Activated T-helper 1 cell treated with anti-CD3 and anti-CD28 coated beads, Interleukin-2, amount 50 U/mL, for 16 hours (primary cell): ENCODE data around the gene GRK5.
A peak's percentile ranks its signal among the peaks of the same experiment; 100 is the strongest.

Experiments
- DNase-seq, 2 donors: peaks; one replicate each; pipeline ENCODE4 v3.0.0-alpha.2; 2020; ENCODE audit warnings: low read depth in 1 of 2, low spot score in 1 of 2

Gene GRK5

DNA sequence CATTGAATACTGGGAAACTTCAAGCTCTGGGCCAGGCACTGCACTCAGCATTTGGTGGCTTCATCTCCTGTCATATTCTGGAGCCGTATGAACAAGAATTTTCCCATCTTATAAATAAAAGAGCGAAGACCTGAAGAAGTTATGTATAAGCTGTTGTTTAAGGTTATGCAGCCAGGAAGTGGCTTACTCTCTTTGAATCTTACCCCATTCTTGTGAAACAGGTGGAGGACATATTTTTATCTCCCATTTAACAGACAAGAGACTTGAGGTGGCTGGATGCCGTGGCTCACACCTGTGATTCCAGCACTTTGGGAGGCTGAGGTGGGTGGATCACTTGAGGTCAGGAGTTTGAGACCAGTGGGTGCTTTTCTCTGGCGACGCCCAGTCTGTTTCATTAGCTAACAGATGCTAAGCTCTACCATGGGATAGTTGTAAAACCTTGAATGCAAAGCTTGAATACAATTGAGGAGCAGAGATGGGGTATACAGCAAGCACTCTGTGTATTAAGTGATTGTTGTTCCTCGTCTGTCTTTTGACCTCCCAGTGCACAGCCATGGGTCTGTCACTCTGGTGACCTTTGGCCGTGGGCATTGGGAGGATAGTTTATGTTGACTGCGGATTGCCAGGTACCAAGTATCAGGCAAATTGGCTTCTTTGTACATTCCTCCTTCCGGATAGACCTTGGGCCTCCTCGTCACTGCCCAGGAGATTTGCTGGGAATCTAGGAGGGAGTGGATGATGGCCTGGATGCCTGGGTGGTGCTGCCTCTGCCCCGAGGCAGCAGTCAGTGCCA, 85.8 kb downstream of the GRK5 start:
- DNase-seq = no peak

DNA sequence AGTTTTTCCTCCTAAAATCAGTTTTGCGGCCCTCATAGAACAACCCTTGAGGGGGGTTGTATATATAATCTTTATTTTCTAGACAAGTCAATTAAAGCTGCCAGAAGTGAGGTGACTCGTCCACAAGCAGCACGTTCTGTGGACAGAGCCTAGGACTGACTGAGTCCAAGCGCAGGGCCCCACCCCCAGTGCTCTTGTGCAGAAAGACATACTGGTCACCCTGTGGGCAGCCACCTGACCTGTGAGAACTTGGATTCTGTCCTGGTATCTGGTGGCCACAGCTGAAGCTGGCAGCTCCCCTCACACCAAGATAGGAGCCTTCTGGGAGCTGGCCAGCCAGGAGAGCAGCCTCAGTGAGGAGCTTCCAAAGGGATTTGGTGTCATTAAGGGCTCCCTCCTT, 89.3 kb downstream of the GRK5 start:
- DNase-seq = no peak

DNA sequence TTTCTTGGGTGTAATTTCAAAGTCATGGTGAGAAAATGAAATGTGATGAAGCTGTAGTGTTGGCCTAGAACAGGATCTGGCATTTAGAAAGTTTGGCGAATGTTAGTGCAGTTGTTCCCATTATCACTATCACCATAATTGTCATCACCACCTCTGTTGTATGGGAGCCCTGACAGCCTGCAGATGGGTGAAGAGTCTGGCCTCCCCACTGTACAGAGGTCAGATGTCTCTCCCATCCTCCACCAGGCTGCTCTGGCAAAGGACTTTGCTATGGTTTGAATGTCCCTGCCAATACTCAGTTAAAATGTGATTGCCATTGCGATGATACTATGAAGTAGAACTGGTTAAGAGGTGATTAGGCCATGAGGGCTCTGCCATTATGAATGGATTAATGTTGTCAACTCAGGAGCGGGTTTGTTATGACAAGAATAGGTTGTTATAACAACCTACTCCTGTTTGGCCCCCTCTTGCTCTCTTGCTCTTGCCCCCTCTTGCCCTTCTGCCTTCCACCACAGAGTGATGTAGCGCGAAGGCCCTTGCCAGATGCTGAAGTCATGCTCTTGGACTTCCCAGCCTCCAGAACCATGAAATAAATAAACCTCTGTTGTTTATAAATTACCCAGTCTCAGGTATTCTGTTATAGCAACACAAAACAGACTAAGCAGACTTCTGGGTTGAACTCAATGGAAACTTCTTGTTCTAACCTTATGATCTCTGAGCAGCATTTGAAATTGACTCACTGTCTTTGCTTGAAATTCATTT, 90.0 kb downstream of the GRK5 start:
- no peak for DNase-seq

DNA sequence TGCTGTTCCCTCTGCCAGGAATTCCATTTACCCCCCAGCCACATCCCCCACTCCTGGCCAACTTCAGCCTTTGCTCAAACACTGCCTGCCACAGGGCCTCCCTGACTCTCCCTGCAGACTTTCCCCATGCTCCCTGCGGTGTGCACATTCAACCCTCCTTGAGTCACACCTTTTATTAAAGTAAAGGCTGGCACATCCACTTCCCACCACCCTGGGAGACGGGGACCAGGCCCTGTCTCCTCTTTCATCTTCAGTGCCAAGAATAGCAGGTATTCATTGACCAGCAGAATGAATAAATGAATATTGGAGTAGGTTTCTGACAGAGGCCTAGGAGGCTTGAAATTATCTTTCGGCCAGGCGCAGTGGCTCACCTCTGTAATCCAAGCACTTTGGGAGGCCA, 91.4 kb downstream of the GRK5 start:
- no peak for DNase-seq

DNA sequence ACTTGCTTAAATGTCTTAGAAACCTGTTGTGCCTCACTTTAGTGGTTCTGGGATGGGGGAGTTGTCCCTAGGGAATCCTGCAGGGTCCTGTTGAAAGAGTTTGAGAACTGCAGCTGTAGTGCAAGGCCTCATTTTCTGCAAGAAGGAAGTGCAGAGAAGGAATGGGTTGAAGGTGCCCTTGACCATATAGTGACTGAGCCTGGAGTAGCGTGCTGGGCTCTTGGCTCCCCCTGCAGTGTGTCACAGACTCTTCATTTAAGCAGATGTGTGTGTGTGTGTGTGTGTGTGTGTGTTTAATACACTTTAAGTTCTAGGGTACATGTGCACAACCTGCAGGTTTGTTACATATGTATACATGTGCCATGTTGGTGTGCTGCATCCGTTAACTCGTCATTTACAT, 92.2 kb downstream of the GRK5 start:
- DNase-seq = no peak

DNA sequence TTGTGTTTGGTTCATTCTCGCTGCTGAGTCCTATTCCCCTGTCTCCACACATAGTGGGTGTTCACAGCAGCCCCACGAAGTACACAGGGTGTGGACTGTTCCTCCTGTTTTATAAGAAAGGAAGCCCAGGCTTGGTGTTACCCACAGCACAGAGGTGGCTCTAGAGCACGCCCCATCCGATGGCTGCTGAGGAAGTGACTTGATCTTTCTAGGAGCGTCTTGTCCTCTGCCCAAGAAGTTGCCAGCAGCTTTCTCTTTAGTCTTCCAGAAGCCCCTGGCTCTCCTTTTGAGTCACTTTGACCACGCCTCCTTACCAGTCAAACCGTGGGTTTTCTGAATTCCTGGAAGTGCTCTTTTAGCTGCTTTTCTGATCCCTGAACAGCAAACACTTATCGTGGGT, 94.0 kb downstream of the GRK5 start:
- peak; percentile 18 to 49 for DNase-seq

DNA sequence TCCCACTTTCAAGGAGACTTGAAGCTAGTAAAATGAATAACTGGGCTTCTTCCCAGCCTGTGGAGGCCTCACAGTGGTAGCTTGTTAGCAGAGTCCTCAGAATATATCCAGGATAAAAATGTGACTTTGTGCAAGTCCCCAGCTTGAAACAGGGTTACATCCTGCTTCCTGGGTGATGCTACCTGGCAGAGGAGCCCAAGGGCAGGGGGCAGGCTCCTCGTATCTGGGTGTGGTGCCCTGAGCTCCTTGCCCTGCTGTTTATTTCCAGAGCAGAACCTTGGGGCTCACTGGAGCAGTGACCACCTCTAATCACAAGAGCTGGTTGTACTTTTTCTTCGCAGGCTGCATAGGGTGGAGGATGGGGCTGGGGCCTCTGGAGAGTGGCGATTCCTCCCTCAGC, 94.8 kb downstream of the GRK5 start:
- DNase-seq = no peak

DNA sequence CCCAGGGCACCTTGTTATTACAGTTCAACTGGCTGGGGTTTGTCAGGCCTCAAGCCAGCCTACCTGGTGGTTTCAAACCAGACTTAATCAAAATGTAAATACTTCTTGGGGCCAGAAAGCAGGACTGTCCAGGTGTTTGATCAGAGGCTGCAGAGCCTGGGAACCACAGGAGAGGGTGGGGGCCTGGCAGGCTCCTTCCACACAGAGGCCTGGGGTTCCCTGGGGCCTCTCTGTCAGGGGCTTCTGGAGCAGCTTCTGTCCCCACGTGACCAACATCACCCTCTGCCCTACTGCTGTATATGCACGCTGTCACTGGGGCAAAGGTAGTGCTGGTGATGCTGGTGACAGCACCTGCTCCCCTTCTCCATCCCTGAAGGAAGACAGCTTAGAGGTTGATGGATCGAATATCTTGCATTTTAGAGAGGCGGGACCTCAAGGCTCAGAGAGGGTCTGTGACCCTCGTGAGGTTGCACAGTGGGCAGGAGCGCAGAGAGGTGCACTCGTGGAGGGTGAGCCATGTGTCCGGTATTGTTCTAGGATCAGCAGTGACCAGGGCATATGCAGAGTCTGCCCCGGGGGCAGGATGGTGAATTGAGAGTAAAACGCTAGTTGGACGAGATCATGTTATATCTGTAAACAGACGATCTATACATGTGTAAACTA, 95.4 kb downstream of the GRK5 start:
- no peak for DNase-seq

DNA sequence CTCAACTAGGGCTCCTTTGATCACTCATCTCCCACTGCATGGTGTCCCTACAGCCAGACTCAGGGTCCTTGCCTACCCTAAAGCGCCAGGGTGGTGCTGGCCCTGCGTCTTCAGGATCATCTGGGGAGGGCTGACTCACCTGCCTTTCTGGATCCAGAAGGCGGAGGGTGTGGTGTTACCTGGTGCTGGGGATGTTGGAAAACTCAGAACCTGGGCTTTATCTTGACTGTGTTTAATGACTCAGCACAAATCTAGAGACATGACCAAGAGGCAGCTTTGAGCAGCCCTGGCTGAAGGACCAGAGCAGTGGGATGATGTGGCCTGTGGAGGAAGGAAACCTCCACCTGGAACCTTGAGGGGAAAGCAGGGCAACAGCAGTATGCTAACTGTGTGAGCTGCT, 96.5 kb downstream of the GRK5 start:
- DNase-seq = no peak

DNA sequence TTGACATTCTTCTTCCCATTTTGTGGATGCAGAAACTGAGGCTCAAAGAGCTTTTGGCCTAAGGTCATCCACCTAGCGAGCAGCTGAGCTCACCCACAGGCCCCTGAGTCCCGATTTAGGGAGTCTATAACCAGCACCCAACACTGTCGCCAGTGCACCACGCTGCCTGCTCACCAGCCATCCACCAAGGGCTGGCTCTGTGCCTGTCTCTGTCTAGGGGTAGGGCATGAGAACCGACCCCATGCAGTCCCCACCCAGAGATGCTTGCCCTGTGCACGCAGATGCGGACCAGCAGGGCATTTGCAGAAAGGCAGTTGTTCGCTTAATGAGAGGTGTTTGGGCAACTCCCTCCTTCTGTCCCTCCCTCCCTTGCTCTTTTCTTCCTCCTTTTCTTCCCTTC, 97.2 kb downstream of the GRK5 start:
- no peak for DNase-seq

DNA sequence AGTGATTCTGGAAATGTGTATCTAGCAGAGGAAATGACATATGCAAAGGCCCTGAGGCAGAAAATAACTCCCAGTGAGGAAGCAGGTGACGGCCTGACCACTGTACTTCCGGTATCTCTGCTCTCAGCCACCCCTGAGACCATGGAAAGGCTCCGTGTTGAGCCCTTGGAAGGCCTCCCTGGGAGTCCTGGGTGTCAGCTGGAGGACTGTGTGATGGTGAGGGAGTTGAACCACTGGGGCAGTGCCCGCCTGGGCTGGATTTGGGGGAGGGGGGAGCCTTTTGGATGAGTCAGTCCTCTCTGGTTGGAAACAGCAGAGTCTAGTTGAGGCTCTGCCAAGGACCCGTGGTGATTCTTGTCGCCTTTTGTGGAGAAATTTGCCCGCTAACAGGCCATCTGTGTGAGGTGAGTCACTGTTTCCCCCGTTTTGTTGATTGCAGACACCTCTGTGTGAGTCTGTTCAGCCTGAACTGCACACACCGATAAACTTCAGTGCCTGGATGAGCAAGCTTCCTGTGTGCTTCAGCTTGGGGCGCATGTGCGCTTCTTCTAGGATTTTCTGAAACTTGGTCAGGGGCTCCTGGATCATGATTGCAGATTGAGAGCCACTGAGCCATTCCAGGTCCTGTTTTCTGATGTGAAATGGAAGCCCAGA, 98.6 kb downstream of the GRK5 start:
- peak; percentile 63 to 74 for DNase-seq

DNA sequence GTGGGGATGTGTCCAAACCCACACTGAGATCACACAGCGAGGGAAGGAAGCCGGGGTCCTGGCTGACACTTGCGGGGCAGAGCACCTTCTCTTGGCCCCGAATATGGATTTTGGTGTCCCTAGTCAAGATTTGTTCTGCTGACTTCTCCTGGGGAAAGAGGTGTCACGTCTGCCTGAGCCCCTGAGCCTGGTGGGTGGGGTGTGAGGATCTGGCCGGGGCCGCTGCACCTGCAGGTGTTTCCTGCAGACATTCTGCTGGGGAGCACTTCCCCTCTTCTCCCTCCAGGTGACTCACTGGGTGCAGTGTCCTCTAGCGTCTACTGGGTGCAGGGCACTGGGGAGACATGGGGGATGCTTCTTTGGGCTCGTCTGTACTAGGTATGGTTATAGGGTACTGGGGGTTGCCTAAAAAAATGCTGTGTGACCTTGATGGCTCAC, 99.2 kb downstream of the GRK5 start:
- DNase-seq = peak; percentile 44 to 58

DNA sequence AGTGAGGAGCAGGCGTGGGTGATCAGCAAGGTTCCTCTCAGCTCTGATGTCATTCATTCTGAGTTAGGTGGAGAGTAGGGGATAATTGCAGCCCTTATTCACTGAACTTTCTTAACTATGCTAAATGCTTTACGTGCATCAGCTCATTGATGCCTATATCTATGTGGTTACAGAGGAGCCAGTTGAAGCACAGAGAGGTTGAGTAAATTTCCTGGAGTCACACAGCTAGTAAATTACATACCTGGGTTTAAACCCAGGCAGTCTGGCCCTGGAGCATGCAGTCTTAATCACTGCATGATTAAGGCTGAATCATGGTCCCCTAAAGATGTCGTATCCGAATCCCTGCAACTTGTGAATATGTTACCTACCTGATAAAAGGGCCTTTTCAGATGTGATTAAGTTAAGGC, 99.6 kb downstream of the GRK5 start:
- no peak for DNase-seq

DNA sequence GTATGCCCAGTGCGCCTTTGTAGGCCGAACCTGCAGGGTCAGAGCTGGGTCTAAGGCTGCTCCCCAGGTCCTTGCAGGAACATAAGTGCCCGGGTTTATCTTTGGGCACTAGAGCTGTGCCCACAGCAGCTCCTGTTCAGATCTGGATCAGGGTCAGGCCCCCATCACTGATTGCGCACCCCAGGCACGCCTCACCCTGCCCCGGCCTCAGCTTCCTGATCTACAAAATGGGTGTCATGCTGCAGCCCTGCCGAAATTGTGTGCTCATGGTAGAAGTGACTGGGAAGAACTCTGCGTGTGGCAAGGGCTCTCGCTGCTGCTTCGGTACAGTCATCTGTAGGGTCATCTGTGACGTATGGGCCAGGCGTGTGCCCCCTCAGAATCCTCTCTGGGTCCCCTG, 100.7 kb downstream of the GRK5 start:
- no peak for DNase-seq

DNA sequence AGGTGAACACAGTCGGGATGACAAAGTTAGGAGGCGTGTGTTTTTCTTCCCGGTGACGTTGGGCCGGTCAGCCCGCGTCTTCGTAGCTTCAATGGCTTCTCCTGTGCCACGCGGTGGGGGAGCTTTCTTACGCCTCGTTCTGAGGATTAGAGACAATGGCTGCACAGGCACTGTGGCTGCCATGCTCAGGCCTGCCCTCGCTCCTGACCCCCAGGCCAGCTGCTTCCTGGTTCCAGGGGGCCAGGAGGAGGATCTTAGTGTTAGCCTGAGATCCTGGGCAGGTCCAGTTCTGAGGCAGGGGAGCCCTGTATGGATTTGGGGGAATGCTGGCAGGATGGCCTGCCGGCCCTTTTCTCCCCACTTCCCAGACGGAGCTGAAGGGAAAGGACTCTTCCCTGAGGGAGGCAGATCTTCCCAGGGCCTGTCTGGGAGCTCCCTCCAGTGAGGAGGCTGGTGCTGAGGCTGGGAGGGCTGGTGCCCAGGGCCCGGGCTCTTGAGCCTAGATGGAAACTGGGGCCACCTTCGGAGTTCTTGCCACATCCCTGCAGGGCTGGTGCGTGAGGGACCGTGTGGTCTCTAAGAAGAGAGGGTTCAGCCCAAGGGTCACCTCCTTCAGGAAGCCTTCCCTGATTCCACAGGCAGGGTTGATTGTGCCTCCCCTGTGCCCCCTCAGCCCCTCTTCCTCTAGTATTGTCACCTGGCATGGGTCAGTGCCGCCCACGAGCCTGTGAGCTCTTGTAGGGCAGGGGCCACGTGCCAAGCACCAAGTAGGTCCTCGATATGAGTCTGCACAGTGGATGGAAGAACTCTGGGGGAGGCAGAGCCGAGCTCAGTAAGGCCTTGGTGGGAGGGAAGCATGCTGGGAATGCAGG, 101.4 kb downstream of the GRK5 start:
- DNase-seq = no peak

DNA sequence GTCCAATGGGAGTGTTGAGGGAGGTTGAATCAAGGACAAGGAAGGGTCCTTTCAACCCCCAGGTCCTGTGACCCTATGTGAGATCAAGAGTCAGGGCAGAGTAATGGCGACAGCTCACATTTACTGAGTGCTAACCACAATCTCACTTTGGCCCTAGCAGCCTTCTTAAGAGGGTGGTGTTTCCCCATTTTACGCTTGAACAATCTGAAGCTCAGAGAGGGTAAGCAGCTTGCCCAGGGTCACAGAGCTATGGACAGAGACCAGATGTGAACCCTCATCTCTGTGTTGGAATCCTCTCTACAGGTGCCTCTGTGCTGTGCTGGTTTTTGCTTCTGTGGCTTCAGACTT, 102.0 kb downstream of the GRK5 start:
- no peak for DNase-seq

DNA sequence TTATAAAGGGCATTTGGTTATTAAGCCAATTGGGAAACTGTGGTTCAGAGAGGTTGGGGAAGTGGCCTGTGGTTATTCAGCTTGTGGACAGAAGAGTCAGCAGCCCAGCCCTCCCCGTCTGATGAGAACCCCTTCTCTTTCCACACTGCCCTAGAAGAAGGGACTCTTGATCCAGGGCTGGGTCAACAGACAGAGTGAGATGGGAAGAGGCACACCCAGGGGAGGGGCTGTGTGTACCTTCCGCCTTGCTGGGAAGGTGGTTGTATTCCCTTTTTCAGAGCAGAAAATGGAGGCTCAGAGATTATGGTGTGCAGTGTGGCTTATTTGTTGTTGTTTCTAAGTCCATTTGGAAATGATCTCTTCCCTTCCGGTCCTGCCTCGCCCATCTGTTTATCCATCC, 103.4 kb downstream of the GRK5 start:
- DNase-seq = no peak

DNA sequence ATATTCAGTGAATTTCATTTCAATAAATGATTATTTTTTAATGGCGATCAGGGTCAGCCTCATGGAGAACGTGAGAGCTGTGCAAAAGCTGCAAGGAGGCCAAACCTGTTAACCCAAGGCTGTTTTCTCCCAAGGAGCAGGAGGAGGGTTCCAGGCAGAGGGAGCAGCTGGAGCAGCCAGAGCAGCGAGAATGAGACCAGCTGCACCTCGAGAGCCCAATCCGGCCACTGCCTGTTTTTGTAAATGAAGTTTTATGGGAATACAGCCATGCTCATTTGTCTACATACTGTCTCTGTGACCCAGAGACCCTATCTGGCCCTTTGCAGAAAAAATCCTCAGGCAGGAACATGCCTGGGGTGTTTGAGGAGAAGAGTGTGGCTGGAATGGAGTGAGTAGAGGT, 104.9 kb downstream of the GRK5 start:
- DNase-seq = no peak

DNA sequence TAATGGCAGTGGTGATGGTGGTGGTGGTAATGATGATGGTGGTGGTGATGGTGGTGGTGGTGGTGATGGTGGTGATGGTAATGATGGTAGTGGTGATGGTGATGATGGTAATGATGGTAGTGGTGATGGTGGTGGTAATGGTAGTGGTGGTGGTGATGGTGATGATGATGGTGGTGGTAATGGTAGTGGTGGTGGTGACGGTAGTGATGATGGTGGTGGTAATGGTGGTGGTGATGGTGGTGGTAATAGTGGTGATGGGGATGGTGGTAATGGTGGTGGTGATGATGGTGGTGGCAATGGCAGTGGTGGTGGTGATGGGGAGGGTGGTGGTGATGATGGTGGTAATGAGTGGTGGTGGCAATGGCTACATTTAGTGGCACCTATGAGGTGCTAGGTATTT, 105.7 kb downstream of the GRK5 start:
- no peak for DNase-seq

DNA sequence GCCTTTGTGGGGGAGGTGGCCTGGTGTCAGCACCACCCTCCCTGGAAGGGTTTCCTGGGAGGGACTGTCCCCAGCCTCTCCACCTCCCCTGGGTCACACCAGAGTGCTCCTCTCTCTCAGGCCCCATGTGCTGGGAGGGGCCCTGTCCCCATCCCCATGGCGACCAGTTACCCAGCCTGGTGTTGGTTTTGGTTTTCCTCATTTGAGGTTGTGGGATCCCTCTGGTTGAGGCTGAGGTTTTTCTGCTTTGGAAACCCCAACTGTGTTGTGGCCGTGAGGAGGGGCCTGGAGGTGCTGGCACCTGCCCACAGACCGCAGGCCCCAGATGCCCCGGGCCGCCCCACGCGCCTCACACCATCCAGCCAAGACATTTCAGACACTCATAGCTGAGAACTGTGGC, 106.3 kb downstream of the GRK5 start:
- peak in 1 of 2 donors; percentile 22 for DNase-seq

DNA sequence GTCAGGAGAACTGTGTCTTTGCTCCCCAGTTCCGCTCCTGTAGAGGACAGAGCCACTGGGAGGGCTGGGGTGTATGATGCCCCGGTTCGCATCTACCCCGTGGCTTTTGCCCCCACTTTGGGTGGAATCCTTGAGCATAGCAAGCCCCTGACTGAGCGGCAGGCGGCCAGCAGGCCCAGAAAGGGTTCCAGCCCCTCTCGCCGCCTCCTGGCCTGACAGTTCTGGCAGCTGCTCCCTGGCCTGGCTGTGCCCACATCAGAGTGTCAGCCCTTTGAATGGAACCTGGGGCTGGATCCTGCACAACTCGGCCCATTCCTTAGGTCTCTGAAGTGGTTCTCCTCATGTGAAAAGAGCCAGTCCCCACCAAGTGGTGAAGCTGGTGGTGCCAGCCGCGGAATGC, 106.7 kb downstream of the GRK5 start:
- no peak for DNase-seq
